Endothelial cell of umbilical vein (primary cell): ENCODE measurements around the gene MTSS2. TPM values are rescaled to one million over a fixed set of nuclear protein-coding genes. Genes with fewer than 3 reads are reported as not detected.

Experiments used
- BruUV-seq: library from RNA; stranded (reverse); fragments of 400-500 nt; replicated peaks from 2 replicates; lab custom pipeline; 2021; lab: Mats Ljungman, UMichigan
- CTCF ChIA-PET: fragments of 300-600, 350-600 bp; sonication (Branson Sonifier 250); formaldehyde crosslinking; loops from one replicate; lab custom pipeline; 2021; ENCODE audit warnings: antibody characterized with exemption, inconsistent platforms; lab: Charles Lee
- POLR2A ChIA-PET: fragments of 300-600, 350-600 bp; sonication (Branson Sonifier 250); formaldehyde crosslinking; loops from one replicate; lab custom pipeline; 2021; ENCODE audit warnings: antibody characterized with exemption, inconsistent platforms; lab: Charles Lee
- DNase-seq: peaks from one replicate; pipeline ENCODE4 v3.0.0-alpha.2; 2011; ENCODE audit warnings: low read depth, low spot score
- FAIRE-seq: peaks from 2 replicates; lab custom pipeline; 2011; peaks lifted over from hg19 to GRCh38; lab: Jason Lieb, UNC
- H2AFZ ChIP-seq: 2 replicates; pipeline ENCODE4 v1.6.0; 2012; ENCODE audit warnings: low read depth, low read length, control low read depth, inconsistent platforms
- H3K27ac ChIP-seq: 2 replicates; pipeline ENCODE4 v1.5.1; 2011; ENCODE audit warnings: low read depth, mild to moderate bottlenecking, control low read depth, low read length, moderate library complexity; ENCODE audit not compliant: insufficient read depth
- H3K27me3 ChIP-seq, 2 experiments: 2 replicates each; pipeline versions ENCODE4 v1.6.0 to v1.6.1; 2011; ENCODE audit warnings: low read length in 2 of 2, mixed read lengths in 1 of 2; ENCODE audit not compliant: control insufficient read depth in 2 of 2, insufficient read depth in 2 of 2
- H3K36me3 ChIP-seq, 2 experiments: 2 replicates in 1 of 2; 3 replicates in 1 of 2; pipeline ENCODE4 v1.5.1; 2011; ENCODE audit warnings: low read length in 2 of 2, mild to moderate bottlenecking in 1 of 2, moderate library complexity in 1 of 2; ENCODE audit not compliant: control insufficient read depth in 2 of 2, insufficient read depth in 2 of 2; ENCODE audit errors: extremely low read depth in 1 of 2
- H3K4me1 ChIP-seq: 3 replicates; pipeline ENCODE4 v1.5.1; 2011; ENCODE audit warnings: mild to moderate bottlenecking, low read length; ENCODE audit not compliant: control insufficient read depth, insufficient read depth; ENCODE audit errors: extremely low read depth
- H3K4me2 ChIP-seq: 2 replicates; pipeline ENCODE4 v1.6.1; 2011; ENCODE audit warnings: low read length, control low read depth, mixed read lengths; ENCODE audit not compliant: insufficient read depth
- H3K4me3 ChIP-seq, 3 experiments: fragments of 200-600 bp in 1 of 3; sonication (generic), shearing (Covaris generic) in 1 of 3; replicated peaks in 1 of 3; 2 replicates each; pipeline ENCODE4 v1.5.1; 2011 to 2016; ENCODE audit warnings: control low read depth in 3 of 3, low read length in 3 of 3, mild to moderate bottlenecking in 2 of 3, inconsistent platforms in 1 of 3, low read depth in 1 of 3, moderate library complexity in 1 of 3; ENCODE audit not compliant: insufficient read depth in 1 of 3
- H3K79me2 ChIP-seq: 2 replicates; pipeline ENCODE4 v1.6.0; 2012; ENCODE audit warnings: low read length, inconsistent platforms; ENCODE audit not compliant: control insufficient read depth, insufficient read depth
- H3K9ac ChIP-seq: replicated peaks from 2 replicates; pipeline ENCODE3; 2011; ENCODE audit warnings: low read length, control low read depth; ENCODE audit not compliant: insufficient read depth; ENCODE audit errors: extremely low read depth
- H3K9me1 ChIP-seq: replicated peaks from 3 replicates; pipeline ENCODE4 v1.6.0; 2011; ENCODE audit warnings: mild to moderate bottlenecking, low read length; ENCODE audit not compliant: control insufficient read depth, insufficient read depth; ENCODE audit errors: extremely low read depth
- H3K9me3 ChIP-seq: replicated peaks from 2 replicates; pipeline ENCODE4 v1.5.1; 2012; ENCODE audit warnings: low read length, inconsistent platforms; ENCODE audit not compliant: control insufficient read depth, insufficient read depth
- H4K20me1 ChIP-seq: replicated peaks from 2 replicates; pipeline ENCODE3; 2011; ENCODE audit warnings: mild to moderate bottlenecking, low read length; ENCODE audit not compliant: control insufficient read depth, insufficient read depth; ENCODE audit errors: extremely low read depth
- CTCF ChIP-seq, 2 donors: IDR thresholded peaks; 1 replicate in 1 of 2; 2 replicates in 1 of 2; pipeline ENCODE4 v1.5.1; 2011; ENCODE audit warnings: low read length in 2 of 2, mild to moderate bottlenecking in 2 of 2, moderate library complexity in 2 of 2, control low read depth in 1 of 2, inconsistent platforms in 1 of 2, low read depth in 1 of 2; ENCODE audit not compliant: insufficient read depth in 1 of 2; ENCODE audit errors: extremely low read depth in 1 of 2
- GATA2 ChIP-seq: IDR thresholded peaks from 2 replicates; pipeline ENCODE4 v1.7.0; 2011; ENCODE audit warnings: low read depth, mild to moderate bottlenecking, moderate library complexity, mixed read lengths, low read length; ENCODE audit not compliant: insufficient read length, insufficient read depth
- dilution Hi-C: fragments of 300-500 bp; cut with MboI; formaldehyde crosslinking; loops from one replicate; pipeline ENCODE4 v1.15.0; 2019; ENCODE audit warnings: low sequenced_read_pairs; ENCODE audit not compliant: extremely low pct_ligation_motif_present
- intact Hi-C: fragments of 100-400 bp; cut with micrococcal nuclease; formaldehyde crosslinking; loops from one replicate; pipeline ENCODE4 v1.10.0; 2022
- polyA plus RNA-seq, 4 experiments: library from polyadenylated mRNA; depleted of rRNA in 3 of 4; stranded (reverse) in 3 of 4; unstranded in 1 of 4; fragments of >200 nt; gene quantifications; 2 replicates each; pipeline versions ENCODE4 v1.2.1 to v1.2.3, GENCODE V29; 2011 to 2012; ENCODE audit warnings: missing spikeins in 1 of 4
- total RNA-seq: library from RNA; stranded (reverse); gene quantifications from 2 replicates; pipeline ENCODE4 v1.2.3, GENCODE V29; 2021

MTSS2 gene
- total and polyA plus RNA-seq, 2 donors (not counting 3 experiments of a cell fraction or from before 2014, with no cell fraction given): 38.4 to 42.3 TPM

- H3K9me3 ChIP-seq: no peaks in the 10 kb centered on the region
- peak; percentile 100 for FAIRE-seq
- H3K9ac ChIP-seq: peak overlapping the region; percentile 51
- peak; percentile 95 for DNase-seq
- peak overlapping the region in 2 of 3 experiments; percentile 8 to 29 for H3K4me3 ChIP-seq
- no peaks in the 10 kb centered on the region for H3K79me2 ChIP-seq
- no peak overlapping the region for H3K27ac ChIP-seq
- no peaks in the 10 kb centered on the region for H3K9me1 ChIP-seq
- ChIA-PET CTCF (interaction anchor here (0.6 to 5.8 kb wide), 40 partner anchors 8 to 366 kb away, joined by 3 to 175 read pairs (median 5); no protein-coding TSS in a partner anchor), POLR2A (interaction anchor here (1.1 to 1.2 kb wide), 2 partner anchors 117 to 273 kb away, joined by 4 read pairs; no protein-coding TSS in a partner anchor)
- dilution Hi-C loops: loop anchor here (25.0 kb wide), 1 partner anchor 117 kb away; no protein-coding TSS in a partner anchor
- H3K4me1 ChIP-seq: no peaks in the 10 kb centered on the region
- H2AFZ ChIP-seq: peak overlapping the region; percentile 94
- H3K27me3 ChIP-seq: no peaks in the 10 kb centered on the region
- TF ChIP-seq GATA2 (no peak), CTCF (IDR thresholded peaks at IDR 0.05; ENCODE audit: extremely low read depth in 1 of 2, insufficient read depth in 1 of 2, low read depth in 1 of 2, low read length in 2 of 2) (peak; percentile 67 to 78)
- no peaks in the 10 kb centered on the region for H3K36me3 ChIP-seq
- intact Hi-C loops: loop anchor here (1.0 to 5.0 kb wide), 8 partner anchors 31 to 323 kb away; no protein-coding TSS in a partner anchor
- BruUV-seq: no TSS peak
- peak overlapping the region; percentile 52 for H3K4me2 ChIP-seq
- H4K20me1 ChIP-seq: no peaks in the 10 kb centered on the region
Measured at GRCh38 chr16:70653809-70654771, 31.8 kb downstream of the MTSS2 start.
